Nephron (organoid): ENCODE data around the gene ARL6IP4.

Experiments used
- H3K27ac Mint-ChIP-seq, 3 experiments: 2 replicates each; pipeline ENCODE4 v1.8.0; 2020; ENCODE audit warnings: mixed read lengths in 3 of 3, mild to moderate bottlenecking in 2 of 3, moderate library complexity in 1 of 3
- H3K27me3 Mint-ChIP-seq: 2 replicates; pipeline ENCODE4 v1.8.0; 2021; ENCODE audit warnings: low read depth, mild to moderate bottlenecking, moderate library complexity, mixed read lengths
- H3K36me3 Mint-ChIP-seq: 2 replicates; pipeline ENCODE4 v1.8.0; 2020; ENCODE audit warnings: low read depth, mixed read lengths
- H3K4me1 Mint-ChIP-seq: 2 replicates; pipeline ENCODE4 v1.8.0; 2020; ENCODE audit warnings: mixed read lengths
- H3K4me3 Mint-ChIP-seq, 3 experiments: 2 replicates each; pipeline ENCODE4 v1.8.0; 2020; ENCODE audit warnings: mild to moderate bottlenecking in 3 of 3, mixed read lengths in 3 of 3, moderate library complexity in 2 of 3
- H3K9me3 Mint-ChIP-seq: 2 replicates; pipeline ENCODE4 v1.8.0; 2020; ENCODE audit warnings: mixed read lengths
- CTCF ChIP-seq, 3 experiments: fragments of 200-600 bp; sonication (generic); IDR thresholded peaks; one replicate each; pipeline ENCODE4 v1.5.0; 2021; ENCODE audit warnings: antibody characterized with exemption in 3 of 3; ENCODE audit not compliant: unreplicated experiment in 3 of 3

Gene ARL6IP4

GRCh38 chr12:122997343-122998250 is 17.1 kb downstream of the ARL6IP4 start:
- Mint-ChIP-seq H3K27ac (no peak overlapping the region), H3K36me3 (no peaks in the 10 kb centered on the region), H3K4me1 (no peaks in the 10 kb centered on the region), H3K9me3 (no peaks in the 10 kb centered on the region), H3K4me3 (no peak overlapping the region), H3K27me3 (no peaks in the 10 kb centered on the region)
- TF ChIP-seq CTCF (IDR thresholded peaks at IDR 0.05; ENCODE audit: unreplicated experiment in 3 of 3) = no peak

- Mint-ChIP-seq H3K36me3 (no peaks in the 10 kb centered on the region), H3K9me3 (no peaks in the 10 kb centered on the region), H3K27ac (no peak overlapping the region), H3K4me1 (no peaks in the 10 kb centered on the region), H3K27me3 (no peaks in the 10 kb centered on the region), H3K4me3 (no peak overlapping the region)
- no peak for TF ChIP-seq CTCF (IDR thresholded peaks at IDR 0.05; ENCODE audit: unreplicated experiment in 3 of 3)
Observed at GRCh38 chr12:122998316-122998715, 17.8 kb downstream of the ARL6IP4 start.

GRCh38 chr12:122999196-122999946 is 18.9 kb downstream of the ARL6IP4 start:
- Mint-ChIP-seq H3K4me1 (no peaks in the 10 kb centered on the region), H3K27ac (no peak overlapping the region), H3K27me3 (no peaks in the 10 kb centered on the region), H3K9me3 (no peaks in the 10 kb centered on the region), H3K4me3 (no peak overlapping the region), H3K36me3 (no peaks in the 10 kb centered on the region)
- no peak for TF ChIP-seq CTCF (IDR thresholded peaks at IDR 0.05; ENCODE audit: unreplicated experiment in 3 of 3)

- H3K27ac Mint-ChIP-seq = no peak overlapping the region
- no peaks in the 10 kb centered on the region for H3K36me3 Mint-ChIP-seq
- H3K4me3 Mint-ChIP-seq = no peak overlapping the region
- H3K9me3 Mint-ChIP-seq = no peaks in the 10 kb centered on the region
- no peak for TF ChIP-seq CTCF (IDR thresholded peaks at IDR 0.05; ENCODE audit: unreplicated experiment in 3 of 3)
- H3K4me1 Mint-ChIP-seq = no peaks in the 10 kb centered on the region
- no peaks in the 10 kb centered on the region for H3K27me3 Mint-ChIP-seq
Observed at GRCh38 chr12:122999986-123000420, 19.5 kb downstream of the ARL6IP4 start.

- Mint-ChIP-seq H3K27me3 (no peaks in the 10 kb centered on the region), H3K27ac (no peak overlapping the region), H3K4me3 (no peak overlapping the region), H3K36me3 (no peaks in the 10 kb centered on the region), H3K9me3 (no peaks in the 10 kb centered on the region), H3K4me1 (no peaks in the 10 kb centered on the region)
- TF ChIP-seq CTCF (IDR thresholded peaks at IDR 0.05; ENCODE audit: unreplicated experiment in 3 of 3) = no peak
Observed at GRCh38 chr12:123000578-123000977, 20.1 kb downstream of the ARL6IP4 start.
